Fibroblast of lung (primary cell): ENCODE measurements around the gene BTAF1. TPM values are rescaled to one million over a fixed set of nuclear protein-coding genes. Genes with fewer than 3 reads are reported as not detected.
"Not testable (repeated sequence)": the region's sequence is repeated elsewhere in the genome, so short reads cannot be mapped to it uniquely, and the experiment has no call there.

ENCODE experiments used
- DNase-seq, 2 donors: peaks; one replicate each; pipeline versions ENCODE4 v3.0.0 to v3.0.0-alpha.2; 2010; ENCODE audit warnings: low read depth in 2 of 2
- H2AFZ ChIP-seq: 2 replicates; pipeline ENCODE4 v1.5.1; 2012; ENCODE audit warnings: low read length, control low read depth, inconsistent platforms
- H3K27ac ChIP-seq: 2 replicates; pipeline ENCODE4 v1.5.1; 2011; ENCODE audit warnings: low read length, control low read depth; ENCODE audit not compliant: insufficient read depth
- H3K27me3 ChIP-seq: 2 replicates; pipeline ENCODE4 v1.5.1; 2011; ENCODE audit warnings: mild to moderate bottlenecking, low read length; ENCODE audit not compliant: control insufficient read depth, insufficient read depth
- H3K36me3 ChIP-seq: 2 replicates; pipeline ENCODE4 v1.5.1; 2011; ENCODE audit warnings: low read length; ENCODE audit not compliant: control insufficient read depth, insufficient read depth
- H3K4me1 ChIP-seq: 2 replicates; pipeline ENCODE4 v1.5.1; 2011; ENCODE audit warnings: low read length; ENCODE audit not compliant: control insufficient read depth, insufficient read depth; ENCODE audit errors: extremely low read depth
- H3K4me2 ChIP-seq: 2 replicates; pipeline ENCODE4 v1.5.1; 2011; ENCODE audit warnings: low read length, control low read depth; ENCODE audit not compliant: insufficient read depth; ENCODE audit errors: extremely low read depth
- H3K4me3 ChIP-seq, 4 experiments: fragments of 200-600 bp in 1 of 4; sonication (generic) in 1 of 4; replicated peaks in 1 of 4; 2 replicates each; pipeline ENCODE4 v1.5.1; 2011 to 2016; ENCODE audit warnings: low read length in 4 of 4, low read depth in 3 of 4, mild to moderate bottlenecking in 3 of 4, control low read depth in 2 of 4, inconsistent platforms in 1 of 4, mixed read lengths in 1 of 4; ENCODE audit not compliant: insufficient read depth in 1 of 4; ENCODE audit errors: control extremely low read depth in 1 of 4
- H3K79me2 ChIP-seq: 2 replicates; pipeline ENCODE4 v1.5.1; 2012; ENCODE audit warnings: mild to moderate bottlenecking, low read length, inconsistent platforms; ENCODE audit not compliant: control insufficient read depth, insufficient read depth
- H3K9ac ChIP-seq: 2 replicates; pipeline ENCODE4 v1.5.1; 2011; ENCODE audit warnings: mild to moderate bottlenecking, low read length, control low read depth; ENCODE audit not compliant: insufficient read depth
- H3K9me3 ChIP-seq: 2 replicates; pipeline ENCODE4 v1.5.1; 2012; ENCODE audit warnings: low read depth, low read length; ENCODE audit not compliant: control insufficient read depth, insufficient read depth
- H4K20me1 ChIP-seq: 2 replicates; pipeline ENCODE4 v1.5.1; 2011; ENCODE audit warnings: low read length; ENCODE audit not compliant: control insufficient read depth, insufficient read depth; ENCODE audit errors: extremely low read depth
- EZH2 ChIP-seq: IDR thresholded peaks from 2 replicates; pipeline ENCODE4 v1.5.1; 2012; ENCODE audit warnings: low read length, control low read depth, mild to moderate bottlenecking; ENCODE audit errors: missing control alignments
- polyA plus RNA-seq, 2 donors: library from polyadenylated mRNA; depleted of rRNA in 1 of 2; stranded (reverse) in 1 of 2; unstranded in 1 of 2; fragments of >200 nt; gene quantifications; 2 replicates each; pipeline ENCODE4 v1.2.1, GENCODE V29; 2011 to 2012; ENCODE audit warnings: missing spikeins in 1 of 2
- total RNA-seq: library from RNA; depleted of rRNA; stranded (reverse); fragments of >200 nt; gene quantifications from 2 replicates; pipeline ENCODE4 v1.2.1, GENCODE V29; 2014
- TF ChIP-seq, protein P1 (sequence below), 2 donors: IDR thresholded peaks in 1 of 2; conservative IDR thresholded peaks in 1 of 2; 1 replicate in 1 of 2; 2 replicates in 1 of 2; pipeline ENCODE4 v1.5.1; 2011 to 2012; ENCODE audit warnings: low read length in 2 of 2, control low read depth in 1 of 2, inconsistent platforms in 1 of 2, low read depth in 1 of 2, mild to moderate bottlenecking in 1 of 2

BTAF1 gene
- total and polyA plus RNA-seq, 2 donors (not counting 1 experiment from before 2014, with no cell fraction given): 27.4 to 39.8 TPM

DNA sequence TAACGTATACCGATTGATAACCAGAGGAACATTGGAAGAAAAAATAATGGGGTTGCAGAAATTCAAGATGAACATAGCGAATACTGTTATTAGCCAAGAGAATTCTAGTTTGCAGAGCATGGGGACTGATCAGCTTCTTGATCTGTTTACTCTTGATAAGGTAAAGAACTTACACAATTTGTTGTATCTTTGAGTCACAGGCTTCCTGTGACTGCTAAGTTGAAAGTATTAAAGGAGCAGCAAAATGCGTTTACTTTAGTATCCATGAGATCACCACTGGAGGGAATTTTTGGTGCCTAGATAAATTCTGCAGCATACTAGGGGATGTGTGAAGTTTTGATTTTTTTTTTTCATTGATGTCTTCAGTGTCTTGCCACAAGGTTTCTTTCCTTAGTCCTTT is 103.6 kb downstream of the BTAF1 start:
- no peak for TF ChIP-seq EZH2
- TF ChIP-seq, protein P1, sequence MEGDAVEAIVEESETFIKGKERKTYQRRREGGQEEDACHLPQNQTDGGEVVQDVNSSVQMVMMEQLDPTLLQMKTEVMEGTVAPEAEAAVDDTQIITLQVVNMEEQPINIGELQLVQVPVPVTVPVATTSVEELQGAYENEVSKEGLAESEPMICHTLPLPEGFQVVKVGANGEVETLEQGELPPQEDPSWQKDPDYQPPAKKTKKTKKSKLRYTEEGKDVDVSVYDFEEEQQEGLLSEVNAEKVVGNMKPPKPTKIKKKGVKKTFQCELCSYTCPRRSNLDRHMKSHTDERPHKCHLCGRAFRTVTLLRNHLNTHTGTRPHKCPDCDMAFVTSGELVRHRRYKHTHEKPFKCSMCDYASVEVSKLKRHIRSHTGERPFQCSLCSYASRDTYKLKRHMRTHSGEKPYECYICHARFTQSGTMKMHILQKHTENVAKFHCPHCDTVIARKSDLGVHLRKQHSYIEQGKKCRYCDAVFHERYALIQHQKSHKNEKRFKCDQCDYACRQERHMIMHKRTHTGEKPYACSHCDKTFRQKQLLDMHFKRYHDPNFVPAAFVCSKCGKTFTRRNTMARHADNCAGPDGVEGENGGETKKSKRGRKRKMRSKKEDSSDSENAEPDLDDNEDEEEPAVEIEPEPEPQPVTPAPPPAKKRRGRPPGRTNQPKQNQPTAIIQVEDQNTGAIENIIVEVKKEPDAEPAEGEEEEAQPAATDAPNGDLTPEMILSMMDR (conservative IDR thresholded peaks at IDR 0.05 in 1 of 2, IDR thresholded peaks at IDR 0.05 in 1 of 2; ENCODE audit: low read depth in 1 of 2, low read length in 2 of 2): no peak
- H4K20me1 ChIP-seq: no peaks in the 10 kb centered on the region
- H3K27me3 ChIP-seq: no peaks in the 10 kb centered on the region
- no peak overlapping the region for H3K27ac ChIP-seq
- DNase-seq: no peak
- no peak overlapping the region for H3K4me3 ChIP-seq
- H3K36me3 ChIP-seq: peaks cover 5% of the 10 kb centered on the region
- no peak overlapping the region for H2AFZ ChIP-seq
- H3K4me1 ChIP-seq: no peaks in the 10 kb centered on the region
- H3K79me2 ChIP-seq: no peaks in the 10 kb centered on the region
- no peaks in the 10 kb centered on the region for H3K9me3 ChIP-seq
- no peak overlapping the region for H3K9ac ChIP-seq
- H3K4me2 ChIP-seq: no peak overlapping the region

DNA sequence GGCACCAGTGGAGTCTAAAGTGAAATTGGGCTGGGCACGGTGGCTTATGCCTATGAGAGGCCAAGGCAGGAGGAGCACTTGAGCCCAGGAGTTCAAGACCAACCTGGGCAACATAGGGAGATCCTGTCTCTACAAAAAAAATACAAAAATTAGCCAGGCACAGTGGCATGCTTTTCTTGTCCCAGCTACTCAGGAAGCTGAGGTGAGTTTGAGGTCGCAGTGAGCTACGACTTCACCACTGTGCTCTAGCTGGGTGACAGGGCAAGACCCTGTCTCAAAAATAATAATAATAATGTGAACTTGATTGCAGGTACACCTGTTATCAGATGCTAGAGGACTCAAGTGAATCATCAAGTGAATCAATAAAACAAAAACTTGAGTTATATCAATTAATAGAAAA is 108.0 kb downstream of the BTAF1 start:
- H2AFZ ChIP-seq: no peak overlapping the region
- no peak for DNase-seq
- no peaks in the 10 kb centered on the region for H4K20me1 ChIP-seq
- TF ChIP-seq, protein P1 (conservative IDR thresholded peaks at IDR 0.05 in 1 of 2, IDR thresholded peaks at IDR 0.05 in 1 of 2; ENCODE audit: low read depth in 1 of 2, low read length in 2 of 2): no peak
- TF ChIP-seq EZH2: no peak
- no peaks in the 10 kb centered on the region for H3K27me3 ChIP-seq
- H3K9ac ChIP-seq: no peak overlapping the region
- no peak overlapping the region for H3K4me3 ChIP-seq
- no peaks in the 10 kb centered on the region for H3K9me3 ChIP-seq
- H3K4me2 ChIP-seq: no peak overlapping the region
- peaks cover 5% of the 10 kb centered on the region for H3K36me3 ChIP-seq
- H3K4me1 ChIP-seq: no peaks in the 10 kb centered on the region
- no peak overlapping the region for H3K27ac ChIP-seq
- no peaks in the 10 kb centered on the region for H3K79me2 ChIP-seq

DNA sequence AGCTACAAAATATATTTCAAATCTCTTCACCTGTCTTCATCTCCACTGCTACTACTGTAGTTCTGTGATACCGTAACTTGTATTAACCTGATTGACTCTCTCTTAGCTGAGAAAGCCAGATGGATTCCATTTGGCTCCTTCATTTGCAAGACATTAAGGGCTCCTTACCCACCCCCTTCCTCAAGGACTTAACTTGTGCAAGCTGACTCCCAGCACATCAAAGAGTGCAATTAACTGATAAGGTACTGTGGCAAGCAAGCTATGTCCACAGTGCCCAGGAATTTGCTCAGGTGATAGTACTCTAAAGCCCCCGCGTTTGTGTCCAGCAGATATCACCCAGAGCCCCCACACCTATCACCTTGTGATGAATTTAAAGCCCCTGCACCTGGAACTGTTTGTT is 109.5 kb downstream of the BTAF1 start:
- H3K79me2 ChIP-seq, H4K20me1 ChIP-seq, H3K4me3 ChIP-seq, H3K27ac ChIP-seq, DNase-seq, H3K4me2 ChIP-seq, H2AFZ ChIP-seq, H3K27me3 ChIP-seq, H3K36me3 ChIP-seq, H3K9me3 ChIP-seq, H3K9ac ChIP-seq, H3K4me1 ChIP-seq: not testable (repeated sequence)
